OCI-LY1 (cell line): ENCODE data around the gene NARF.

Experiments
- EZH2 ChIP-seq: fragments of 200-600 bp; sonication (generic), shearing (Covaris generic); IDR thresholded peaks from 2 replicates; pipeline ENCODE4 v1.8.0; 2017; ENCODE audit warnings: borderline replicate concordance, mixed run types, mild to moderate bottlenecking, antibody characterized with exemption, low read length, moderate library complexity, mixed read lengths
- TF ChIP-seq, protein P1 (sequence below): fragments of 200-600 bp; sonication (generic), shearing (Covaris generic); IDR thresholded peaks from 2 replicates; pipeline ENCODE4 v1.5.1; 2017; ENCODE audit warnings: mild to moderate bottlenecking, antibody characterized with exemption, low read length, moderate library complexity, mixed read lengths

DNA sequence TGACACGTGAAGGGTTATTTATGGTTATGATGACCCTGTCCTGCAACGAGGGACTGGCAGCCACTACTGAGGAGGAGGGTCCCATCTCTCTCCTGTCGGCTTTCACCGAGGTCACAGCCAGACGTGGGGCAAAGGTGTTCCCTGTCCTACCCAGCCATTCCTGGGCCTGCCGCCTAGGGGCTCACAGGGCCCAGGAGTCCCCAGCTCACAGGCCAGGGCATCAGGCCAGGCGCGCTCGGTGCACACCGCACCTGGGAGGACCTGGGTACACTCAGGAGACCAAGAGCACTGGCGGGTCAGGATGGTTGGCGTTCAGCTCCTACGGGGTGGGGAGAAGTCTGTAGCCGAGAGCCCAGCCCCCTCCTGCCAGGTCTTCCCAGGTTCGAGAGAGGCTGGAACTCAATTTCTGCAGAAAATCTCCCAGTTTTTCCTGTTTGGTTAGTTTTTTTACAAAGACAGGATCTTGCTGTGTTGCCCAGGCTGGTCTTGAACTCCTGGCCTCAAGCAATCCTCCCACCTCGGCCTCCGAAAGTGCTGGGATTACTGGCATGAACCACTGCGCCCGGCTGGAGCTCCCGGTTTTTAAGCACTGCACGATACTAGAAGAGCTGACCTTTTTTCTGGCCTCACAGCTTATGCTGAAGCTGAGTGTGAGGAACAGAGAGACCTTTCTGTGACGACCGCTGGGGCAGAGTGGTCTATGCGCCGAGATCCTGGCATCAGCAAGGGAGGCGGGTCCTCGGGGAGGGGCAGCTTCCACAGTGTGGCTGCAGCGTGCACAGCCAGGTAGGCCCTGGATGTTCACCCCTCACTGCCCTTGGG, 15.7 kb upstream of the NARF start:
- TF ChIP-seq, protein P1, sequence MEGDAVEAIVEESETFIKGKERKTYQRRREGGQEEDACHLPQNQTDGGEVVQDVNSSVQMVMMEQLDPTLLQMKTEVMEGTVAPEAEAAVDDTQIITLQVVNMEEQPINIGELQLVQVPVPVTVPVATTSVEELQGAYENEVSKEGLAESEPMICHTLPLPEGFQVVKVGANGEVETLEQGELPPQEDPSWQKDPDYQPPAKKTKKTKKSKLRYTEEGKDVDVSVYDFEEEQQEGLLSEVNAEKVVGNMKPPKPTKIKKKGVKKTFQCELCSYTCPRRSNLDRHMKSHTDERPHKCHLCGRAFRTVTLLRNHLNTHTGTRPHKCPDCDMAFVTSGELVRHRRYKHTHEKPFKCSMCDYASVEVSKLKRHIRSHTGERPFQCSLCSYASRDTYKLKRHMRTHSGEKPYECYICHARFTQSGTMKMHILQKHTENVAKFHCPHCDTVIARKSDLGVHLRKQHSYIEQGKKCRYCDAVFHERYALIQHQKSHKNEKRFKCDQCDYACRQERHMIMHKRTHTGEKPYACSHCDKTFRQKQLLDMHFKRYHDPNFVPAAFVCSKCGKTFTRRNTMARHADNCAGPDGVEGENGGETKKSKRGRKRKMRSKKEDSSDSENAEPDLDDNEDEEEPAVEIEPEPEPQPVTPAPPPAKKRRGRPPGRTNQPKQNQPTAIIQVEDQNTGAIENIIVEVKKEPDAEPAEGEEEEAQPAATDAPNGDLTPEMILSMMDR = no peak
- no peak for TF ChIP-seq EZH2
